ENCODE results near the gene GNAI3. TPM values are rescaled to one million over a fixed set of nuclear protein-coding genes. Genes with fewer than 3 reads are reported as not detected.

GNAI3 gene
- total RNA-seq, 4 donors from 2014 or later = 7.4 to 9.8 (median 8.3) TPM

DNA sequence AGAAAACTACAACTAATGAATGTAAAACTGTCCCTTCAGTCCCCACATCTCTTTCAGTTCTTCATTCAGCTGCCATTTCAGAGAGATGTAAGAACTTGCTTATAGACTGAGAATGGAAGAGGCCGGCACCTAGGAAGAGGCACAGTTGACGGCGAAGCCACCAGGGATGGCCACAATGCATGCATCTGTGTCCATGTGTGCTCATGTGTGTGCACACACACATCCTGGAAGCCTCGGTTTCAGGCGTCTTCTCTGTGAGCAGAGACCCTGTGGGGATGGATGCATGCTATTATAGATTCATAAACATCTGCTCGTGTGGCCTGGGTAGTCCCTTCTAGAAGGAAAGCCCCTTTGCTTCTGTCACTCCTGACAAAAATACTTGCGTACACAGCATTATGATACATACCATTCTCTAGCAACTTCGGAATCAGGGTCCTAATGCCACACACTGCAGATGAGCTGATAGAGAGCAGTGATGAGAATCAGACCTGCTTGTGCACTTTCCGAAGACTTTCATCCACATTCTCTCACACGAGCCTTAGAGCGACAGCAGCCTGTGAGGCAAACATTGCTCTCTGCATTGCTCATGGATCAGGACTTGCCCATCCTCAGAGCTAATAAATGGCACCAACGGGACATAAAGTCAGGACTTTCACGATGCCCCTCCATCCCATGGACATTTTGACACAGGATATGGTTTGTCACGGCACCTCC, 21.2 kb upstream of the GNAI3 start:
- DNase-seq (ENCODE audit: low spot score) (no peak), ATAC-seq (ENCODE audit: low FRiP score) (no peak)
- TF ChIP-seq, protein P1, sequence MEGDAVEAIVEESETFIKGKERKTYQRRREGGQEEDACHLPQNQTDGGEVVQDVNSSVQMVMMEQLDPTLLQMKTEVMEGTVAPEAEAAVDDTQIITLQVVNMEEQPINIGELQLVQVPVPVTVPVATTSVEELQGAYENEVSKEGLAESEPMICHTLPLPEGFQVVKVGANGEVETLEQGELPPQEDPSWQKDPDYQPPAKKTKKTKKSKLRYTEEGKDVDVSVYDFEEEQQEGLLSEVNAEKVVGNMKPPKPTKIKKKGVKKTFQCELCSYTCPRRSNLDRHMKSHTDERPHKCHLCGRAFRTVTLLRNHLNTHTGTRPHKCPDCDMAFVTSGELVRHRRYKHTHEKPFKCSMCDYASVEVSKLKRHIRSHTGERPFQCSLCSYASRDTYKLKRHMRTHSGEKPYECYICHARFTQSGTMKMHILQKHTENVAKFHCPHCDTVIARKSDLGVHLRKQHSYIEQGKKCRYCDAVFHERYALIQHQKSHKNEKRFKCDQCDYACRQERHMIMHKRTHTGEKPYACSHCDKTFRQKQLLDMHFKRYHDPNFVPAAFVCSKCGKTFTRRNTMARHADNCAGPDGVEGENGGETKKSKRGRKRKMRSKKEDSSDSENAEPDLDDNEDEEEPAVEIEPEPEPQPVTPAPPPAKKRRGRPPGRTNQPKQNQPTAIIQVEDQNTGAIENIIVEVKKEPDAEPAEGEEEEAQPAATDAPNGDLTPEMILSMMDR (IDR thresholded peaks at IDR 0.05) = no peak

DNA sequence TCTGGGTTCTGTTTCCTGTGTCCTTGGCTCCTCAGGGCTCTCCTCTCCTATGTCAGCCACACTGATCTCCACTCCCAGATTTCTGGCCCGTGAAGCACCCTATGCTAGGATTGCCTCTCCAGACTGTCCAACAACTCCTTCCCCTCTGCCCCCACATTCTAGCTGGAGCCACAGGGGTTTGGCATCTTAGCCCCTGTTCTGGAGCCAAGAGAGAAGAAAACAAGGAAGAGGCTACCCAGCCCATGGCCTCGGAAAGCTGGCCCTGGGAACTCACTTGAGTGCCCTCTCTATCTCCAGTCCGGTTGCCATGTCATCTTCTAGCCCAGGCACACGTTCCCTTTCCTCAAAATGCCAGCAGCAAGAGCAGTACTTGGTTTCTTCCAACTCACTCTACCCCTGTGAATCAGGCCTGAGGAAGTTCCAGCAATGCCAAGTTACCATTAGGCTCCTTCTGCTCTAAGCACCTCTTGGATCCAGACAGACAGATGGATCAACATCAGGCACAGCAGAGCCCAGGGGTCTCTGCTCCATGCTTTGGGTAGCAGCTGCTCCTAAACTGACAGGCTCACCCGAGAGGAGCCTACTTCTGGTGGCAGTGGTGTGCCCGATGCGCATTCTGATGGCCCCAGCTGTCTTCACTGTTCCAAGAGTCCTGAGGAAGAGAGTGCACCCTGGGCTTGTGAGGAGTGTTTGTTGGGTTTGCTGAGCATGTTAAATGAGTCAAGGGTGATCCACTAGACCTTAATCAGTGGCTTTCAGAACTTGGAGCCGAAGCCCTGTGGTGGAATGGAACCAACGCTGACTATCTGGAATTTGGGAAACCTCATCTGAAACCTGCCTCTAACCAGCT, 20.3 kb upstream of the GNAI3 start:
- TF ChIP-seq, protein P1 (IDR thresholded peaks at IDR 0.05) = no peak
- DNase-seq (ENCODE audit: low spot score) (no peak), ATAC-seq (ENCODE audit: low FRiP score) (no peak)

- DNase-seq (ENCODE audit: low spot score) = no peak
- TF ChIP-seq, protein P1 (IDR thresholded peaks at IDR 0.05) = no peak
- ATAC-seq (ENCODE audit: low FRiP score) = no peak
Observed at GRCh38 chr1:109528712-109529111, 19.7 kb upstream of the GNAI3 start.

- DNase-seq (ENCODE audit: low spot score) (no peak), ATAC-seq (ENCODE audit: low FRiP score) (no peak)
- TF ChIP-seq, protein P1 (IDR thresholded peaks at IDR 0.05) = no peak
Observed at GRCh38 chr1:109529881-109530456, 18.4 kb upstream of the GNAI3 start.

GRCh38 chr1:109530457-109531087, 17.8 kb upstream of the GNAI3 start:
- no peak for DNase-seq (ENCODE audit: low spot score)
- TF ChIP-seq, protein P1 (IDR thresholded peaks at IDR 0.05) = no peak
- ATAC-seq (ENCODE audit: low FRiP score) = no peak

DNA sequence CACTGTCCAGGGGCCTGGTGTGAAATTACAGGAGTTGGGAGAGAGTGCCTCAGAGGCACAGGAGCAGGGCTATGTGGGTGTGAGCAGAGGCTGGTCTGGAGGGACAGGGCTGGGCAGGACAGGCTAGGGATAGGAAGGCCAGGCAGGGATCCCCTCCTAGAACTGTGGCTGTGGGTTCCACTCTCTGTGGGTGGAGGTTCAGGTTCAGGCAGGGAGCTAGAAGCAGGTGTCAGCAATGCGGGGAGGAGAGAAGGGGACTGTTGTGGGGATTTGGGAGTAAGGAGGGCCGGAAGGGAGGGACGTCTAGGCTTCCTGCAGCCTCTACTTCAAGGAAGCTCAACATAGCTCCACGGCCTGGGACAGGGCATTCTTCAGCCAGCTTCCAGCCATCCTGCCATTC, 17.0 kb upstream of the GNAI3 start:
- no peak for DNase-seq (ENCODE audit: low spot score)
- no peak for ATAC-seq (ENCODE audit: low FRiP score)
- TF ChIP-seq, protein P1 (IDR thresholded peaks at IDR 0.05) = no peak
